Bone marrow (tissue), 2 donors: Measurements from ENCODE around the gene ZDHHC14.
A peak's percentile ranks its signal among the peaks of the same experiment; 100 is the strongest.
"Not testable (repeated sequence)": the region's sequence is repeated elsewhere in the genome, so short reads cannot be mapped to it uniquely, and the experiment has no call there.

Experiments used
- DNase-seq, 2 donors: peaks; one replicate each; lab custom pipeline; 2025; lab: John Stamatoyannopoulos, UW

ZDHHC14 gene

DNA sequence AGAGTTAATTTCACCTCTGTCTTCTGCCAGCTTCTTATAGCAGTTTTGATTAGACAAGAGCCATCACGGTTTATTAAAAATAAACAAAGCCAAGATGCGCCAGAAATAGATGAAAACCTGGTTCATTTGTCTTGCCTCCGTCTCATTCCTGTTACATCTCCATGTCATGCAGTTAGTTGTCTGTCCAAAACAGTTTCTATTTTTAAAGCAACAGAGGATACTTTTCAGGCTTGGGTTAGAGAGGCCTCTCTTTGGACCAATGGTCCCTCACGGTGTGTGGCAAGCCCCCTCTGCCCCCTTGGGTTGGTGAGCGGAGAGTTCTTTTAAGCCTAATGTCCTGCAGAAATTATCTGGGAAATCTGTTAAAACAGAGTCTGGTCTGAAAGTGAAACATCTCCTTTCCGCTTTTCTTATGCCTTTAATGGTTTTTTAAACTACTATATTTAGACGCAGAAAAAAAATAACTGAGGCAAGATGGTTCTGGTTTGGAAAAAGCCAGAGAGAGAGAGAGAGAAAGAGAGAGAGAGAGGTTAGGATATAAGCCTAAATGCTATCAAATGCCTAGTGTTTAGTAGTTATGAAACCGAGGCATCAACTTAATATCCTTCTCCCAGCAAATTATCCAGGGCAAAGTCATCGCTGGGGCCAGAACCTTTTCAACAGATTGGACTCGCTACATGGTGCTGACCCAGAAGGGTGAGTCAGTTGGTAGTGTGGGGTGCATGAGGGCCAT lies 64.5 kb downstream of the ZDHHC14 start:
- no peak for DNase-seq

DNA sequence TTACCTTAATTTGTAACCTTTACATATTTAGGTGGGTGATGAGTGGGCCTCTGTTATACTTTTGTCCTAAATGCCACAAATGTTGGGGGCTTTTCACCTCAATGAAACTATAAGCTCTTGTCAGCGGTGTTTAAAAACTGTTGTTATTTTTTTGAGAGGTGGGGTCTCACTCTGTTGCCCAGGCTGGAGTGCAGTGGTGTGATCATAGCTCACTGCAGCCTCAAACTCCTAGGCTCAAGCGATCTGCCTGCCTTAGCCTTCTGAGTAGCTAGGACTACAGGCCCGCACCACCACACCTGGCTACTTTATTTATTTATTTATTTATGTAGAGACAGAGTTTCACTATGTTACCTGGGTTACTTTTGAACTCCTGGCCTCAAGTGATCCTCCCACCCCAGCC lies 66.7 kb downstream of the ZDHHC14 start:
- no peak for DNase-seq

GRCh38 chr6:157449610-157450009 lies 68.6 kb downstream of the ZDHHC14 start:
- no peak for DNase-seq

- DNase-seq: no peak
Observed at GRCh38 chr6:157450931-157451742, 70.1 kb downstream of the ZDHHC14 start.

DNA sequence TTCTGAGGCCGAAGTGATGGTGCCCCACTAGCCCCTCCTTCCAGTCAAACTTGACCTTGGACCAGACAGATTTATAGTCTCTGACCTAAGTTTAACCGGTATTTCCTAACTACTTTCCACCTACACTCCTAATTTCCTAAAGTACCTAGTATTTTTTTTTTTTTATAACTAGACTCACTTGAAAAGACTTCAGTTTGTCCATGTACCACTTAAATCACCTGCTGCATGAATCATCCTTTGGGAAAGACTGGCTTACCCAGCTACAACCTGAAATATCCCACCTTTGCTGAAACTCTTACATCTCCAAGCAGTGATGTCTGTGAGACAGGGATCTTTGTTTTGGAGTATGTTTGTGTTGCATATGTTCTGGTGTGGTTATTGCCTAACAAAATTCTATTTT lies 71.1 kb downstream of the ZDHHC14 start:
- no peak for DNase-seq

- DNase-seq: no peak
Observed at GRCh38 chr6:157453131-157453530, 72.1 kb downstream of the ZDHHC14 start.

- no peak for DNase-seq
Observed at GRCh38 chr6:157453978-157454377, 73.0 kb downstream of the ZDHHC14 start.

DNA sequence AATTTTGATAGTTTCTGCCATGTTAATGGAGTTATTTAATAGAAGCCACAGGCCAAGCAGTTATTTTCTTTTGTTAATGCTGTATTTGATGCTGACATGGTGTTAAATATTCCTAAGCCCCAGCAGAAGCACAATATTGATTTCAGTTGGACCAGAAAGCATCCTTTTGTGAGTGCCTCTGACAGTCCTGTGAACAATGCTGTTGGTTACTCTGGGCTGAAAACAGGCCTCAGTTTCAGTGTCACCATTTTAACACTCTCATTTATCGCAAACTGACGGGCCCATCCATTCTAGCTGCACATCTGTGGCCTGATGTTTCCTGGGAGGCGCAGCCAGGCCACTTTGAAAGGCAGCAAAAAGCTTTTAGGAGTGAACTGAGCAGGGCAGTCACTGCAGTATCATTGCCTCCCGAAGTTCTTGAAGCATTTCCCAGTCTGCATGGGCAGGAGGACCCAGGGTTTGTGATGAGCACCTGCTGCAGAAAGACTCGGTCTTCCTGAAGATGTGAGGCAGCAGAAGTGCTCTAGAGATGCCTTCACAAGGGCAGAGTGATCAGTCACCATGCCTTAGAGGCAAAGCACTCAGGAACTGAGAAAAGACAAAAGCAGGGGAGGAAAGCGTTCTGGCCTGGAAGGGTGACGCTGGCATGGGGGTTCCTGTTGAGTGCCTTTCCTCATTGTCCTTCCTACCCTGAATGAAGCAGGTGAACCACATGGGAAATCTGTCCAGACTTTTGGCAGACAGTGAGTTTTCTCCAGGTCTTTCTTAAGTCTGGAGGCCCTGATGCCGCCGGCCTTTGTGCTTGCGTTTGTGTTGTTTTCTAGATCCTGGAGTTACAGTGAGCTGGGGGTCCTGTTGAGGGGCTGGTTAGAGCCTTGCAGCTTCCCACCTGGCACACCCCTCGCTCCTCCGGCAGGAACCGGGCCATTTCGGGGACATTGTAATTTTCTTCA lies 74.0 kb downstream of the ZDHHC14 start:
- no peak for DNase-seq

DNA sequence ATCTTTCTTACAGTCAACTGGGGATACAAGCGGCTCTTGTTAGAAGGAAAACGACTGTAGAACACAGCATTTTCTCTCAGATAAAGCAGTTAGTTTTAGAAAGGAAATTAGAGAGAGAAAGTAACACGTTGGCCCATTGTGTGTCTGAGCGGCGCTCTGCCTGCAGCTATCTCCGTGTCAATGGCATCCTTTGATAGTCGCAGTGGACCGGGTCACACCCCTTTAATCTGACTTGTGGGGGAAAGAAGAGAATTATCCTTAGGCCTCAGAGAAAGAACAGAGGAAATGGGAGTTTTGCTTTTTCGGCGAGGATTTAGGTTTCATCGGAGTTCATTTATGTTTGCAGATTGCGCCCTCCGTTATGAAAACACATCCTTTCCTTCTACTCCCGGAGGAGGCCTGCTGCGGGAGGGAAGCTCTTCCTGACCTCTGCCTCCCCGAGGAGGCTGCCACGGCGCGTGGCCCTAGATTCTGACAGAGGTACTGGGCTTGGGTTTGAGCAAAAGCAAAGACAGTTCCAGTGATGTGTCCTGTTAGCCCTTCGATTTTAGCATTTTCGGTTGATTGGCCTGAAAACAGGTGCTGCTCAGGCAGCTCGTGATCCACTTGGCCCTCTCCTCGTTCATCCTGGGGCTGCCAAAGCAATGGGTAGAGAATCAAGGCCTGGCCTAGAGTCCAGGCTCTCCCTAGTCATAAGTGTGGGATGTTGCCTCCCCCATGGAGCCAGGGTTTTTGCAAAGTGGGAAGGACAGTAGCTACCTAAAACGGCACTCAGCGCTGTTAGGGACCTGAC lies 74.9 kb downstream of the ZDHHC14 start:
- no peak for DNase-seq

DNA sequence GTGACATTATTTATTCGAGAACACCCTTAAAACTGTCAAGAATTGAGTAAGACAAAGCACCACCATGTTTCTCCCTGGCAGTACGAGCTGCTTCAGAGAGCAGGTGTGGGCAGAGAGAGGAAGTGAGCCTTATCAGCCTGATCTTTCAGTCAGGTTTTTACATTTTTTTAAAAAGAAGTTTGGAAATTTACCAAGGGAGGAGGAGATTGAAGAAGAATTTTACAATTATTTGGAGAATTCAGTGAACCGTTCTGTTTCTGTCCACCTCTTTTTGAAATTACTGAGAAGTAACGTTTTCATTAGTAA lies 75.5 kb downstream of the ZDHHC14 start:
- peak in 1 of 2 donors; percentile 26 for DNase-seq

GRCh38 chr6:157457787-157458186 lies 76.8 kb downstream of the ZDHHC14 start:
- no peak for DNase-seq

DNA sequence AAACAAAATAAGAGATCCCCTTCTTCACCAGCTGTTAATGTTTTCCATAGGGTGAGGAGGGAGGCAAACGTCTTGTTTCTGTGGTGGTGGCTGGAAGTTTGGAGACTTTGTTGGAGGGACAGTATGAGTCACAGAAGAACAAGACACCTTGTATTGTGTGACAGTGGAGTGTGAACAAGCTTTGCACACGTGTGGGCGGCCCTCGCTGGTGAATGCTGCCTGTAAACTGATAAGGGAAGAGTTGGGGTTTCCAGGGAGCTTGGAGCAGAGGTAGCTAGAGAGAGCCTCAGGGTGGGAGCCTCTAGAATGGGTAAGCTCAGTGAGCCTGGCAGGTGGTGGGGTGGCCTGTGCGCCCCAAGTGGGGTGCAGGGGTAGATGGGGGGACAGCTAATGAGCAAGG lies 78.3 kb downstream of the ZDHHC14 start:
- no peak for DNase-seq

GRCh38 chr6:157460182-157460999 lies 79.4 kb downstream of the ZDHHC14 start:
- DNase-seq: no peak

DNA sequence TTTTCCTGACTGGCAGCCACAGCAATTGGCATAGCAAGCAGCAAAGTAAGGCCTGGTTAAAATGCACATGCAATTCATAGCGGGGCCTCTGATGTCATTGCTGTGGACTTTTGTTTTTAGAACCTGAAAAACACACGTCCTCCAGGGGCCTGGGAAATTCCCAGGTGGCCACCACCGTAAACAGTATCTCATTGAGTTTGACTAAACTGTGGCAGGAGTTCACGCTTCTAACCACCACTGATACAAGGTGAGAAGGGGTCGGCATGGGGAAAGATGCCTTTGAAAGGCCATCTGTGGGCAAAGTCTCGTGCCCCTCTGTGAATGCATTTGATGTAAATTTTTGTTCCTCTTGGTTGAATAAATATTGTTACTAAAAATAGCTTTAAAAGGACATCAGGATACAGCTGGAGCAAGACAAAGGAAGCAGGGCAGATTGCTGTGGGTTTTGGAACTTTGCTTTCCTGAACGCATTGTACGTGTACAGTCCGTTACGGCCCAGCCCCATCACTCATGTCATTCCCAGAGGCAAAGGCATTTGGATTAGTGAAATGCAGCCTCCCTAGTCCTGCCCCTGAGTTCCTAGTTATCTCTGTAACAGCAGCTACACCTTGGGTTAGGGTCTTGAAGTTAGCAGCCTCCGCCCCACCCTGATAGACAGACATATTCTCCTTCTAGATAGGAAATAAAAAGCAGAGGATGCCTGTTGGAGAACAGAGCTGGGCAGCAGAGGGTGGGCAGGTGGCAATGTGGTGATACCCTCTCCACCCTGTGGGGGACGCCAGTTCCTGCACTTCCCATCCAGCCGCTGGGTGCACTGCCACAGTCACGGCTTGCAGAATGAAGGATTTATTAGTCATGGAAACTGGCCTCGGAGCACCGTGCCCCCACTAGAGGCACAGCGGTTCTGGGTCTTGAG lies 80.3 kb downstream of the ZDHHC14 start:
- no peak for DNase-seq

GRCh38 chr6:157462956-157463742 lies 82.2 kb downstream of the ZDHHC14 start:
- no peak for DNase-seq

DNA sequence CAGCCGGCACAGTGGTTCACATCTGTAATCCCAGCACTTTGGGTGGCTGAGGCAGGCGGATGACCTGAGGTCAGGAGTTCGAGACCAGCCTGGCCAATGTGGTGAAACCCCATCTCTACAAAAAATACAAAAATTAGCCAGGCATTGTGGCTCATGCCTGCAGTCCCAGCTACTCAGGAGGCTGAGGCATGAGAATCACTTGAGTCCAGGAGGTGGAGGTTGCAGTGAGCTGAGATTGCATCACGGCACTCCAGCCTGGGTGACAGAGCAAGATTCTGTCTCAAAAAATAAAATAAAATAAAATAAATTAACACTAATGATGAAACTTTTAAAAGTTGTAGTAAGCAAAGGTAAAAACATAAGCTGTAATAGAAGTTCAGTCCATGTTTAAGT lies 82.7 kb downstream of the ZDHHC14 start:
- DNase-seq: not testable (repeated sequence)

- DNase-seq: peak in 1 of 2 donors; percentile 23
Observed at GRCh38 chr6:157464653-157465535, 83.9 kb downstream of the ZDHHC14 start.

- no peak for DNase-seq
Observed at GRCh38 chr6:157466342-157466648, 85.3 kb downstream of the ZDHHC14 start.
